ENCODE data around the gene FAM13A. TPM values are rescaled to one million over a fixed set of nuclear protein-coding genes. Genes with fewer than 3 reads are reported as not detected.

FAM13A gene
- total and polyA plus RNA-seq, 2 donors (not counting 1 experiment from before 2014, with no cell fraction given): 0.51 to 2.1 TPM

DNA sequence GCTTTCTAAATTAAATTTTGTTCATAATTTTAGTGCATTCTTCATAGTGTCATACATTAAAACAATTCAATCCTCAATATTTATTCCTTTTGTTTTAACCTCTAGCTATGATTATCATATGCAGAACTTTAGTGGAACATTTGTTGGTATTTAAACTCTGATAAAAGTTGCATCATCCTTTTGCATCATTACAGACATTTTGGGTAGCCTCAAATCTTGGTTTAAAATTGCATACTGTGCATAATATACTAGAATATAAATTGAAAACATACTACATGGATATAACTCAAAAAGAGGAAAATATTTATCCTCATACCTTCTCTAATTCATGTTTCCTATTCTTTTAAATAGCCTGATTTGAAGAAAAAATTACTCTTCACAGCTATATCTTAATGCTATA is 262.0 kb downstream of the FAM13A start:
- H3K4me1 ChIP-seq (ENCODE audit: control insufficient read depth in 2 of 2, insufficient read depth in 2 of 2, low read length in 2 of 2): no peaks in the 10 kb centered on the region
- H3K9ac ChIP-seq (ENCODE audit: low read length): no peak overlapping the region
- POLR2A ChIA-PET: no interaction called here
- H3K4me3 ChIP-seq (ENCODE audit: control extremely low read depth in 1 of 5, extremely low read depth in 1 of 5, insufficient read depth in 1 of 5, low read depth in 2 of 5, low read length in 4 of 5): no peak overlapping the region
- DNase-seq (no peak), ATAC-seq (ENCODE audit: low read depth) (no peak)
- CTCF ChIA-PET: interaction anchor here (1.0 kb wide), 1 partner anchor 256 kb away, joined by 3 read pairs; no protein-coding TSS in a partner anchor
- no peak for TF ChIP-seq EZH2 (IDR thresholded peaks at IDR 0.05; ENCODE audit: borderline replicate concordance, insufficient read depth, low read depth, low read length, poor library complexity, severe bottlenecking)
- TF ChIP-seq, protein P1, sequence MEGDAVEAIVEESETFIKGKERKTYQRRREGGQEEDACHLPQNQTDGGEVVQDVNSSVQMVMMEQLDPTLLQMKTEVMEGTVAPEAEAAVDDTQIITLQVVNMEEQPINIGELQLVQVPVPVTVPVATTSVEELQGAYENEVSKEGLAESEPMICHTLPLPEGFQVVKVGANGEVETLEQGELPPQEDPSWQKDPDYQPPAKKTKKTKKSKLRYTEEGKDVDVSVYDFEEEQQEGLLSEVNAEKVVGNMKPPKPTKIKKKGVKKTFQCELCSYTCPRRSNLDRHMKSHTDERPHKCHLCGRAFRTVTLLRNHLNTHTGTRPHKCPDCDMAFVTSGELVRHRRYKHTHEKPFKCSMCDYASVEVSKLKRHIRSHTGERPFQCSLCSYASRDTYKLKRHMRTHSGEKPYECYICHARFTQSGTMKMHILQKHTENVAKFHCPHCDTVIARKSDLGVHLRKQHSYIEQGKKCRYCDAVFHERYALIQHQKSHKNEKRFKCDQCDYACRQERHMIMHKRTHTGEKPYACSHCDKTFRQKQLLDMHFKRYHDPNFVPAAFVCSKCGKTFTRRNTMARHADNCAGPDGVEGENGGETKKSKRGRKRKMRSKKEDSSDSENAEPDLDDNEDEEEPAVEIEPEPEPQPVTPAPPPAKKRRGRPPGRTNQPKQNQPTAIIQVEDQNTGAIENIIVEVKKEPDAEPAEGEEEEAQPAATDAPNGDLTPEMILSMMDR (IDR thresholded peaks at IDR 0.05): no peak
- no peaks in the 10 kb centered on the region for H3K79me2 ChIP-seq (ENCODE audit: control insufficient read depth, insufficient read depth, low read length)
- no peaks in the 10 kb centered on the region for H4K20me1 ChIP-seq (ENCODE audit: control insufficient read depth, insufficient read depth, low read length, poor library complexity, severe bottlenecking)
- no peaks in the 10 kb centered on the region for H3K27me3 ChIP-seq (replicated peaks in 1 of 4; ENCODE audit: control extremely low read depth in 1 of 4, control insufficient read depth in 3 of 4, insufficient read depth in 4 of 4, low read length in 3 of 4)
- intact Hi-C loops (cut with micrococcal nuclease): no loop called here
- no peak overlapping the region for H3K27ac ChIP-seq (ENCODE audit: low read length in 2 of 2)
- Mint-ChIP-seq H3K4me3 (no peak overlapping the region), H3K27me3 (peaks cover 3% of the 10 kb centered on the region), H3K9me3 (ENCODE audit: insufficient read depth) (no peaks in the 10 kb centered on the region), H3K27ac (no peak overlapping the region), H3K4me1 (no peaks in the 10 kb centered on the region)
- no peak overlapping the region for H2AFZ ChIP-seq (ENCODE audit: insufficient read depth, low read depth, low read length, poor library complexity, severe bottlenecking)
- no peaks in the 10 kb centered on the region for H3K36me3 ChIP-seq (replicated peaks in 1 of 2; ENCODE audit: control extremely low read depth in 1 of 2, control insufficient read depth in 1 of 2, extremely low read depth in 1 of 2, insufficient read depth in 2 of 2, low read length in 1 of 2)
- no peak overlapping the region for H3K4me2 ChIP-seq (replicated peaks; ENCODE audit: low read depth, low read length, poor library complexity, severe bottlenecking)
- H3K9me3 ChIP-seq (ENCODE audit: control extremely low read depth in 1 of 3, control insufficient read depth in 2 of 3, insufficient read depth in 1 of 3, low read length in 2 of 3): no peaks in the 10 kb centered on the region

DNA sequence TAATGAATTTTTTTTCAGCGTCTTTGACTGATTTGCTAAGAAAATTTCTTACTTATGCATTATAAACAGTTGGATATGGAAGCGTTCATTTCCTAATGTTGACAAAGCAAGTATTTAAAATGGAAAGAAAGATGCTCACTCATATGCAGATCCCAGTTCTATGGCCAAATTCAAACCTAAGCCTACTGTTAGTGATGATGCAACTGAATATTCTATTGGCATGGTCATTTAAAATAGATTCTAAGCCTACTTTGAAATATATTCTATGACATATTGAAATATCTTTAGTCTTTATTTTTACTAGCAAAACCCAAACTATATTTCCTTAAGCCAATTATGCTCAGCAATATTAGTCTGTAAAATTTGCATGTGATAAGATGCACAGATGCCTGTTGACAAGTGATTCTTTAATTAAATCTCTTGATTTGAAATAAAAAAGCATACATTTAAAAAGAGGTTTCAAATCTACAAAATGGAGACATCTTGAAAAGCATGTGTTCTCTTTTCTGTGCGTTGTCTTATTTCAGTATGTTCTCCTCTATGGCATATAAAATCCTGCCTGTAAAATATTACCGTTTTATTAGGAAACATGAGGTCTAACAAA is 262.8 kb downstream of the FAM13A start:
- DNase-seq (no peak), ATAC-seq (ENCODE audit: low read depth) (no peak)
- H3K4me1 Mint-ChIP-seq: no peaks in the 10 kb centered on the region
- no peaks in the 10 kb centered on the region for H3K27me3 Mint-ChIP-seq
- H3K4me3 Mint-ChIP-seq: no peak overlapping the region
- Histone ChIP-seq H2AFZ (ENCODE audit: insufficient read depth, low read depth, low read length, poor library complexity, severe bottlenecking) (no peak overlapping the region), H3K27me3 (replicated peaks in 1 of 4; ENCODE audit: control extremely low read depth in 1 of 4, control insufficient read depth in 3 of 4, insufficient read depth in 4 of 4, low read length in 3 of 4) (no peaks in the 10 kb centered on the region), H3K9ac (ENCODE audit: low read length) (no peak overlapping the region), H4K20me1 (ENCODE audit: control insufficient read depth, insufficient read depth, low read length, poor library complexity, severe bottlenecking) (no peaks in the 10 kb centered on the region), H3K27ac (ENCODE audit: low read length in 2 of 2) (no peak overlapping the region), H3K9me3 (ENCODE audit: control extremely low read depth in 1 of 3, control insufficient read depth in 2 of 3, insufficient read depth in 1 of 3, low read length in 2 of 3) (no peaks in the 10 kb centered on the region), H3K4me1 (ENCODE audit: control insufficient read depth in 2 of 2, insufficient read depth in 2 of 2, low read length in 2 of 2) (no peaks in the 10 kb centered on the region), H3K4me3 (ENCODE audit: control extremely low read depth in 1 of 5, extremely low read depth in 1 of 5, insufficient read depth in 1 of 5, low read depth in 2 of 5, low read length in 4 of 5) (no peak overlapping the region), H3K36me3 (replicated peaks in 1 of 2; ENCODE audit: control extremely low read depth in 1 of 2, control insufficient read depth in 1 of 2, extremely low read depth in 1 of 2, insufficient read depth in 2 of 2, low read length in 1 of 2) (no peaks in the 10 kb centered on the region), H3K4me2 (replicated peaks; ENCODE audit: low read depth, low read length, poor library complexity, severe bottlenecking) (no peak overlapping the region), H3K79me2 (ENCODE audit: control insufficient read depth, insufficient read depth, low read length) (no peaks in the 10 kb centered on the region)
- ChIA-PET POLR2A (no interaction called here), CTCF (interaction anchor here (1.0 kb wide), 1 partner anchor 255 kb away, joined by 3 read pairs; no protein-coding TSS in a partner anchor)
- no peak overlapping the region for H3K27ac Mint-ChIP-seq
- H3K9me3 Mint-ChIP-seq (ENCODE audit: insufficient read depth): no peaks in the 10 kb centered on the region
- intact Hi-C loops (cut with micrococcal nuclease): no loop called here
- WGBS (ENCODE audit: insufficient coverage): no CpG with 5 or more reads among the region's 4 CpGs
- TF ChIP-seq, protein P1 (IDR thresholded peaks at IDR 0.05): no peak
- TF ChIP-seq EZH2 (IDR thresholded peaks at IDR 0.05; ENCODE audit: borderline replicate concordance, insufficient read depth, low read depth, low read length, poor library complexity, severe bottlenecking): no peak
